Stimulated activated CD8-positive, alpha-beta memory T cell treated with anti-CD3 and anti-CD28 coated beads, Interleukin-4, amount 100 ng/mL, for 4 hours (primary cell): ENCODE results near the gene NFKB2.
A peak's percentile ranks its signal among the peaks of the same experiment; 100 is the strongest.

Experiments
- DNase-seq, 2 donors: peaks; one replicate each; pipeline ENCODE4 v3.0.0-alpha.2; 2020; ENCODE audit warnings: low read depth in 2 of 2, low spot score in 1 of 2

The NFKB2 gene

DNA sequence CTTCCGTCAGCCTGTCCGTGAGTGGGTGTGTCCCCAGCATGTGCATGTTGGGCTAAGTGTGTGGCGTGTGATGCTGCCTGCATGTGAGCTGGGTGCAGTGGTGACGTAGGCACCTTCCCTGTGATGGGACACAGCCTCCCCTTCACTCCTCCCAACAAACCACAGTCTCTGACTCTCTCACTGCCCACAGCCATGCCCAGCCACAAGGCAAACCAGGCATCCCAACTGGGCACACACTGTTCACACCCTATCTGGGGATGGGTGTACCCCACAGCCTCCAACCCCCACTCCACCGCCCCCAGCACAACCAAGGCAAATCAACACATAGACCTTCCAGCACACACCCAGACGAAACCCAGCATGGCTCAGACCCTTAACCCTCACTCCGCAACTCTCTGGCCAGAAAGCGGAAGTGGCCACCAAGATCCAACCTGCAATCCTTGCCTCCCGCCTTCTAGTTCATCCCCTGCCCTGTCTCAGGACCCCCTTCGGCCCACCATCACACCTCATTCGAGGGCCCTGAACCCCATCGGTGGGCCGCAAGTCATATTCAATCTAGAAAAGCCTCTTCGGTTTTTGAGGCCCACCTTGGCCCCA lies 12.7 kb downstream of the NFKB2 start:
- no peak for DNase-seq

- DNase-seq: peak; percentile 48 to 79
Measured at GRCh38 chr10:102408728-102409603, 13.5 kb downstream of the NFKB2 start.

GRCh38 chr10:102409604-102410428 lies 14.3 kb downstream of the NFKB2 start:
- DNase-seq: no peak

GRCh38 chr10:102410429-102411073 lies 15.0 kb downstream of the NFKB2 start:
- peak in 1 of 2 donors; percentile 53 for DNase-seq

GRCh38 chr10:102411341-102412255 lies 16.1 kb downstream of the NFKB2 start:
- no peak for DNase-seq

DNA sequence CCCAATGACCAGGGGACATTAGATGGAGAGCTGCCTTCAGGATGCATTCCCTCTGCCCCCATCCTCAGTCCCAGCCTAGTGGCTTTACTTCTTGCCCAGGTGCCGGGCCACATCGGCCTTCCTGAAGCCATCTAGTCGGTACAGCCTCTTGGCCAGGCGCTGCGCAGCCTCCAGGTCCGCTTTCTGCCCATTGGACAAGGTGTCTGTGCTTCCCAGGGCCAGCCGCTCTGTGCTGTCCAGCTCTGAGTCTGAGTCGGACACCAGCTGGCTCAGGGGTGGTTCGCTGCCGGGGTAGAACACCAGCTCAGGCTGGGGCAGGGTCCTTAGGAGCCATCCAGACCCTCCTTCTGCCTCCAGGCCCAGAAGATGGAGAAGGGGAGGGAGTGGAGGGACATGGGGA lies 16.8 kb downstream of the NFKB2 start:
- DNase-seq: no peak

GRCh38 chr10:102413053-102413705 lies 17.7 kb downstream of the NFKB2 start:
- DNase-seq: no peak

DNA sequence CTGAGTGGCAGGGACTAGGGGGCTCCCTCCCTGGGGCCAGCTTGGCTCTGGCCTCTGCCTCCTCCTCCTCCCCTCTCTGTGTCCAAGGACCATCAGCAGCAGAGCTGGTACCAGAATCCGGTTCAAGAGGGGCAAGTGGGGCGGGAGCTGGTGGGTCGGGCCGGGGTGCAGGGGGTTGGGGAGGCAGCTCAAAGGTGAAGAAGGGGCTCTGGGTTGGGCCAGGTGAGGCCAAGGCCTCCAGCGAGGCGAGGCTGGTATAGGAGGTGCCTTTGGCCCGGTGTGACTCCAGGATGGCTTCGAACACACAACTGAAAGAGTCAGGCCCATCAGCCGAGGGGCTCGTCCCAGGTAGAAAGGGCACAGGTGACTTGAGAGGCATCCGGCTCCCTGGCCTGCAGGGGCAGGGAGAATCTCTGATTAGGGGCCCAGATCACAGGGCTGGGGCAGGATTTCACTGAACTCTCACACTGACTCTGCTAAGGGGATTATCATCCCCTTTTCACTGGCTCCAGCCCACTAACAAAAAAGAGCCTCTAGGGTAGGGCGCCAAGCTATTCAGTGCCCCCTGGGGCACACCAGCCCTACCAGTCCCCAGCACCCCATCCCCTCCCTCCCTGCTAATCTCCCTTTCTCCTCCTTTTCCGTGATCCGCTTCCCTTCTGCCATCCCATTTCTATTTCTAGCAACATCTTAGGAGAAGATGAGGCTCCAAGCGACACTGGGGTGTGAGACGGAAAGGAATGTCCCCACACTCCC lies 18.5 kb downstream of the NFKB2 start:
- DNase-seq: no peak

GRCh38 chr10:102414749-102415148 lies 19.2 kb downstream of the NFKB2 start:
- no peak for DNase-seq

DNA sequence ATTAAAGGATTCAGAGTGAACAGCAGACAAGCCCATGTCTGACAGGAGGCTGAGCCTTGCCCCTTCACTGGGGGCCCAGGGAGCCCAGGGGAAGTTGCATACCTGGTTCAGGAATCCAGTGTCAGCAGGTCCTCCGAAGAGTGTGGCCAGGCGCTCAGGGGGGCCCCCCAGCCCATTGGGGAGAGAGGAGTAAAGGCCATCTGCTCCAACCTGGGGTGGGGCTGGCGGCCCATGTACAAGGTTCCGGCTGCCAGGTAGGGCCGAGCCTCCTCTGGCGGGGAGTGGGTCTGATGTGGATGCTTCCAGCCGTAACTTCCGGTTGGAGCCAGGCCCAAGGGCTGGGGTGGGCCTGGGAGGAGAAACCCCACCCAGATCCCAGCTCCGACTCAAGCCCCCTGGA lies 20.8 kb downstream of the NFKB2 start:
- no peak for DNase-seq

GRCh38 chr10:102416695-102417094 lies 21.2 kb downstream of the NFKB2 start:
- no peak for DNase-seq

GRCh38 chr10:102418622-102419268 lies 23.2 kb downstream of the NFKB2 start, which contains the start of gene PSD:
Gene PSD (minus strand): TSS chr10:102418785. CDS start chr10:102417038, 1,747 bp downstream.
- DNase-seq: no peak

DNA sequence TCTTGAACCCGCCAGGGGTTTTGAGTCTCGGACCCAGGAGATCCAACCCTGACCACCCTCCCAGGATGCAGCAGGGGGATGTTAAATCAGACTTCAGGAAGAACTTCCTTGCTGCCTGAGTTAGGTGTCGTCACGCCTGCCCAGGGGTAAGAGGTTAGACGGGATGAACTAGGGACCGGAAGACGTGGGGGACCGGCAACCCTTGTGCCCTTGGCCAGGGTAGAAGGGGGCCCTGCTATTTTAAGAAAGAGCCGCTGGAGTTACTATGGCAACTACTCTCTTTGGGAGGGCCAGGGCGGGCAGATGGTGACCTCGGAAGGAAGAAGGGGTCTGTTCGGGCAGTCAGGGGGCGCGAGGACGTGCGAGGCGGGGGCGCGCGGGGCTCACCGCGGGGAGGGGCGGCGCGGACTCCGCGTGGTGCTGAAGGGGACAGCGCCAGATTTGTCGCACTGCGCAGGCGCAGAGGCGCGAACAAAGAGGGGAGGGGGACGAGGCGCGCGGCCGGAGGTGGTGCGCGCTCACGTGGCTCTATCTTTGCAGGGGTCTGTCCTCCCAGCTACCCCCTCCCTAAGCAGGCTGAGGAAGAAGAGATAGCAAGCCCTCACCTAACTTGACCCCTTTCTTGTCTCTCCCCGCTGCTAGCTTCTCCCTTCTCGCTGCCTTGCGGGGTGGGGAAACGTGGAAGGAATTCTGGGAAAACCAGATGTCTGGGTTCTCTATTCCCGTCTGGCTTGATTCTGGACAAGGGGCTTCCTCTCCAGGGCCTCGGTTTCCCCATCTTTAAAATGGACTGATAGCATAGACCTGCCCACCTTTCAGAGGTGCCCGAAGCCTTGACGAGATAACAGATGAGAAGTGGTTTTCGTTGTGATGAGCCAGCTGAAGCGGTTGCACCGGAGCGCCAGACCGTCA lies 24.0 kb downstream of the NFKB2 start:
- peak in 1 of 2 donors; percentile 27 for DNase-seq

- no peak for DNase-seq
Measured at GRCh38 chr10:102420181-102420713, 24.7 kb downstream of the NFKB2 start.

GRCh38 chr10:102420714-102421506 lies 25.4 kb downstream of the NFKB2 start, which contains the start of gene FBXL15:
Gene FBXL15 (plus strand): TSS chr10:102420836. CDS start chr10:102421130, 294 bp downstream.
- DNase-seq: peak; percentile 88 to 91

DNA sequence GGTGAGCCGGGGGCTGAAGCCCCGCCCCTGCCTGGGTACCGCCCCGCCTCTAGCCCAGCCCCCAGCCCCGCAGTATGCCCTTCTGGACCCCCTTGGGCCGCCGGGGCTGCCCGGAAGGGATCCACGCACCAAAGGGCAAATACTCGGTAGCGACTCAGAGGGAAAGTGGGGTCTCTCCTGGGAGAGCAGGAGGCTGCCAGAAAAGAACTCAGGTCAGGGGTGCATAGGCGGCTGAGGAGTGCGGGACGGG lies 25.9 kb downstream of the NFKB2 start:
- DNase-seq: no peak
